ENCODE results near the gene SOX9. TPM values are rescaled to one million over a fixed set of nuclear protein-coding genes. Genes with fewer than 3 reads are reported as not detected.

SOX9 gene
- polyA plus RNA-seq, 12 donors: 7.6 to 15.6 (median 9.2) TPM; not detected in 1

- DNase-seq: no peak
Measured at GRCh38 chr17:72152387-72152929, 31.6 kb downstream of the SOX9 start.

GRCh38 chr17:72158895-72159885 lies 38.4 kb downstream of the SOX9 start:
- no peak for DNase-seq

- no peak for DNase-seq
Measured at GRCh38 chr17:72162569-72162968, 41.7 kb downstream of the SOX9 start.

GRCh38 chr17:72163474-72163873 lies 42.7 kb downstream of the SOX9 start:
- DNase-seq: no peak

GRCh38 chr17:72164158-72164739 lies 43.4 kb downstream of the SOX9 start:
- DNase-seq: no peak

GRCh38 chr17:72165192-72165866 lies 44.5 kb downstream of the SOX9 start:
- no peak for DNase-seq

GRCh38 chr17:72165867-72166439 lies 45.1 kb downstream of the SOX9 start:
- DNase-seq: no peak

- DNase-seq: no peak
Measured at GRCh38 chr17:72167593-72167992, 46.8 kb downstream of the SOX9 start.

GRCh38 chr17:72169823-72170222 lies 49.0 kb downstream of the SOX9 start:
- no peak for DNase-seq

- DNase-seq: no peak
Measured at GRCh38 chr17:72171703-72172667, 51.2 kb downstream of the SOX9 start.

GRCh38 chr17:72173499-72174116 lies 52.8 kb downstream of the SOX9 start:
- DNase-seq: no peak

GRCh38 chr17:72175263-72175662 lies 54.4 kb downstream of the SOX9 start:
- DNase-seq: no peak

Measured in muscle of arm (tissue), 12 donors.